ENCODE results near the gene ZNF580.

The ZNF580 gene

DNA sequence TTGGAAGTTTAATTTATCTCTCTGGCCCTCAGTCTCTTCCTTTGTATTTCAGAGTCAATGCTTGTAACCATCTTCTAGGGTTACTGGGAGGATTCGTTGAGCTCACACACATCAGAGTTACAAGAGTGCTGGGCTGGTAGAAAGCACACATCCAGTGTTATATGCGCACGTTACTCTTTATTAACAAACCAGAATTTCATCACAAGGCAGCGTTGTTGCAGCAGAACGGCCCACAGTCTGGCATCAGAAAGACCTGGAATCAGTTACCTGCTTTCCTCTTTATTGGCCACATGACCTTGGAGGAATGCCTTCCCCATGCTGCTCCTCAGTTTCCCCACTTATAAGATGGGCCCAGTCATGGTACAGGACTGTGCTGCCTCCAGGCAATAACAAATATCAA lies 31.5 kb upstream of the ZNF580 start:
- Histone ChIP-seq H3K27me3 (ENCODE audit: insufficient read depth, low read depth, severe bottlenecking) (no peaks in the 10 kb centered on the region), H3K9me3 (ENCODE audit: severe bottlenecking) (no peaks in the 10 kb centered on the region), H3K27ac (no peak overlapping the region), H3K36me3 (peaks cover 12% of the 10 kb centered on the region), H3K4me3 (ENCODE audit: low read depth, low read length) (no peak overlapping the region)
- no peak for DNase-seq
- TF ChIP-seq, protein P1, sequence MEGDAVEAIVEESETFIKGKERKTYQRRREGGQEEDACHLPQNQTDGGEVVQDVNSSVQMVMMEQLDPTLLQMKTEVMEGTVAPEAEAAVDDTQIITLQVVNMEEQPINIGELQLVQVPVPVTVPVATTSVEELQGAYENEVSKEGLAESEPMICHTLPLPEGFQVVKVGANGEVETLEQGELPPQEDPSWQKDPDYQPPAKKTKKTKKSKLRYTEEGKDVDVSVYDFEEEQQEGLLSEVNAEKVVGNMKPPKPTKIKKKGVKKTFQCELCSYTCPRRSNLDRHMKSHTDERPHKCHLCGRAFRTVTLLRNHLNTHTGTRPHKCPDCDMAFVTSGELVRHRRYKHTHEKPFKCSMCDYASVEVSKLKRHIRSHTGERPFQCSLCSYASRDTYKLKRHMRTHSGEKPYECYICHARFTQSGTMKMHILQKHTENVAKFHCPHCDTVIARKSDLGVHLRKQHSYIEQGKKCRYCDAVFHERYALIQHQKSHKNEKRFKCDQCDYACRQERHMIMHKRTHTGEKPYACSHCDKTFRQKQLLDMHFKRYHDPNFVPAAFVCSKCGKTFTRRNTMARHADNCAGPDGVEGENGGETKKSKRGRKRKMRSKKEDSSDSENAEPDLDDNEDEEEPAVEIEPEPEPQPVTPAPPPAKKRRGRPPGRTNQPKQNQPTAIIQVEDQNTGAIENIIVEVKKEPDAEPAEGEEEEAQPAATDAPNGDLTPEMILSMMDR (IDR thresholded peaks at IDR 0.05; ENCODE audit: low read depth, low read length), result no peak

DNA sequence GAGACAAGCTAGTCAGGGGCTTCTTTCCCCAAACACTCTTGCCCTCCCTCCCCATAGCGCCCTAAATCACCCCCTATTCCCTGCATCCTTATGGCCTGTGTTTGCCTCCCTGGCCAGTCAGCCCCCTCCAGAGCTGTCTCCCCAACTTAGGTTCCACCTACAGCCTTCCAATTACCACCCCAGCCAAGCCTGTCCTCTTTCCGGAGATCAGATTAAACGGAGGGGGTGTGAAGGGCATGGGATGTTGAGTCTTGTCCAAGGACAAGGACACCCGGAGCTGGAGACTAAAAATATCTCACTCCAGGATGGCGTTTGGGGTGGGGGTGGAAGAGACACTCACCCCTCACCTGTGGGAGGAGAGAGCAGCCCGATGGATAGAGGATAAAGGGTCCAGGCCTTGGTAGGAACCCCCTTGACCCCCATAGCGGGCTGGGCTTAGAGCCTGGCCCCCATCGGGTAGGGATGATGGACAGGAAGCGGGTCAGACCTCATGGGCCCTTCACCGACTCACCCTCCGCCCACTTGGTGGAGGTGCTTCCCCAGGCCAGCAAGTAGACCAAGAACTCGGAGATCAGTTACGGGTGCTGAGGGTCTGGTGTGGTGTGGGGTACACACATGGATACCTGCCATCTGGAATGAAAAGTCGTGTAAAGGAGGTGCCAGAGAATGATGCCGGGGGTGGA lies 29.4 kb upstream of the ZNF580 start:
- TF ChIP-seq, protein P1 (IDR thresholded peaks at IDR 0.05; ENCODE audit: low read depth, low read length), result no peak
- Histone ChIP-seq H3K36me3 (peaks cover 24% of the 10 kb centered on the region), H3K4me3 (ENCODE audit: low read depth, low read length) (no peak overlapping the region), H3K27me3 (ENCODE audit: insufficient read depth, low read depth, severe bottlenecking) (no peaks in the 10 kb centered on the region), H3K27ac (no peak overlapping the region), H3K9me3 (ENCODE audit: severe bottlenecking) (no peaks in the 10 kb centered on the region)
- DNase-seq, result no peak

DNA sequence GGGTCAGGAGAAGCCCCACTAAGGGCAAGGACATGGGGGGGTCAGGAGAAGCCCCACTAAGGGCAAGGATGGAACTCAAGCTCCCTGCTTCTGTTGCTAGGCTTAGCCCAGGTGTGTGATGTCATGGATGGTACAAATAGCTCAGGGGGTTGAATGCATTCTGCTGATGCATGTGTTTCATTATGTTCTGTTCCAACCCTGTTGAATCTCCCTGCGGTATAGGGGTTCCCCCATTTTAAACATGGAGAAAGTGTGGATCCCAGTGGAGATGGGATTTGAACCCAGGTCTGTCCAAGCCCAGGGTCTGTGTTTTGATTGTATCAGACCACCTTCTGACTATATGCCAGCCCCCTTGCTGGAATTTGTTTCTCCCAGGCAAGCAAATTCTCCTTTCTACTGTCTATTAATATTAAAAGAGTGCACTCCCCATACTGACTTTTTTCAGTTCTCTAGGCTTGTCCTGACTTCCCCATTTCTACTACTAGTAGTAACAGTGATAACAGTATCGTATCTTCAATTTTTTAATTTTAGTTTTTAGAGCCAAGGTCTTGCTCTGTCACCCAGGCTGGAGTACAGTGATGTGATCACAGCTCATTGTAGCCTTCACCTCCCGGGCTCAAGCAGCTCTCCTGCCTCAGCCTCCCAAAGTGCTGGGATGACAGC lies 28.7 kb upstream of the ZNF580 start:
- Histone ChIP-seq H3K36me3 (peaks cover 24% of the 10 kb centered on the region), H3K27me3 (ENCODE audit: insufficient read depth, low read depth, severe bottlenecking) (no peaks in the 10 kb centered on the region), H3K9me3 (ENCODE audit: severe bottlenecking) (no peaks in the 10 kb centered on the region), H3K27ac (no peak overlapping the region), H3K4me3 (ENCODE audit: low read depth, low read length) (no peak overlapping the region)
- TF ChIP-seq, protein P1 (IDR thresholded peaks at IDR 0.05; ENCODE audit: low read depth, low read length), result no peak
- DNase-seq, result no peak

DNA sequence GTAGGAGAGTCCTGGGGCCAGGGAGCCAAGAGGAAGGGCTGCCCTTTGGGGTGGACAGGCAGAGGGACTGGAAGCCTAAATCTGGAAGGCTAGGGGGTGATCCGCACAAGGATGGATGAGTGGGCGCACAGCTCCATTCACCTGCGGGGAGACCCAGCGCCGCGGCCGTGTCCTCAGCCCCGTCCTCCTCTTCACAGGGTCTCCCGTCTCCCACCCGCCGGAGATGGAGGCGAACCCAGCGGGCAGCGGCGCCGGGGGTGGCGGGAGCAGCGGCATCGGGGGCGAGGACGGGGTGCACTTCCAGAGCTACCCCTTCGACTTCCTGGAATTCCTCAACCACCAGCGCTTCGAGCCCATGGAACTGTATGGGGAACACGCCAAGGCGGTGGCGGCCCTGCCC lies 27.4 kb upstream of the ZNF580 start:
- H3K27ac ChIP-seq, result no peak overlapping the region
- DNase-seq, result no peak

DNA sequence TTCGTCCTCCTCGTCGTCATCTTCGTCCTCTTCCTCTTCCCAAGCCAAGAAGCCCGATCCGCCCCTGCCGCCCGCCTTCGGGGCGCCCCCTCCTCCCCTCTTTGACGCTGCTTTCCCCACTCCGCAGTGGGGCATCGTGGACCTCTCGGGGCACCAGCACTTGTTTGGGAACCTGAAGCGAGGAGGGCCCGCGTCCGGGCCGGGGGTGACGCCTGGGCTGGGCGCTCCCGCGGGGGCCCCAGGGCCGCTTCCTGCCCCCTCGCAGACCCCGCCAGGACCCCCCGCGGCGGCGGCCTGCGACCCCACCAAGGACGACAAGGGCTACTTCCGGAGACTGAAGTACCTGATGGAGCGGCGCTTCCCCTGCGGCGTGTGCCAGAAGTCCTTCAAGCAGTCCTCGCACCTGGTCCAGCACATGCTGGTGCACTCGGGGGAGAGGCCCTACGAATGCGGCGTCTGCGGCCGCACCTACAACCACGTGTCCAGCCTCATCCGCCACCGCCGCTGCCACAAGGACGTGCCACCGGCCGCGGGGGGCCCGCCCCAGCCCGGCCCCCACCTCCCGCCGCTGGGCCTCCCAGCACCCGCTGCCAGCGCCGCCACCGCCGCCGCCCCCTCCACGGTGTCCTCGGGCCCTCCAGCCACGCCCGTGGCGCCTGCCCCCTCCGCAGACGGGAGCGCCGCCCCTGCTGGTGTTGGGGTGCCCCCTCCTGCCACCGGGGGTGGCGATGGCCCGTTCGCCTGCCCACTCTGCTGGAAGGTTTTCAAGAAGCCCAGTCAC lies 26.7 kb upstream of the ZNF580 start:
- no peaks in the 10 kb centered on the region for H3K27me3 ChIP-seq (ENCODE audit: insufficient read depth, low read depth, severe bottlenecking)
- H3K27ac ChIP-seq, result no peak overlapping the region
- peaks cover 34% of the 10 kb centered on the region for H3K36me3 ChIP-seq
- TF ChIP-seq, protein P1 (IDR thresholded peaks at IDR 0.05; ENCODE audit: low read depth, low read length), result no peak
- no peak overlapping the region for H3K4me3 ChIP-seq (ENCODE audit: low read depth, low read length)
- DNase-seq, result no peak
- H3K9me3 ChIP-seq (ENCODE audit: severe bottlenecking), result no peaks in the 10 kb centered on the region

More for the DNA sequence above, 27.4 kb upstream of the ZNF580 start:
- TF ChIP-seq, protein P1 (IDR thresholded peaks at IDR 0.05; ENCODE audit: low read depth, low read length), result no peak
- Histone ChIP-seq H3K36me3 (peaks cover 34% of the 10 kb centered on the region), H3K4me3 (ENCODE audit: low read depth, low read length) (no peak overlapping the region), H3K9me3 (ENCODE audit: severe bottlenecking) (no peaks in the 10 kb centered on the region), H3K27me3 (ENCODE audit: insufficient read depth, low read depth, severe bottlenecking) (no peaks in the 10 kb centered on the region)

Data from WERI-Rb-1 (cell line).